Keratinocyte (primary cell): Measurements from ENCODE around the gene SERTAD4. TPM values are rescaled to one million over a fixed set of nuclear protein-coding genes. Genes with fewer than 3 reads are reported as not detected.

Experiments used
- DNase-seq: peaks from one replicate; pipeline ENCODE4 v3.0.0-alpha.2; 2011; ENCODE audit warnings: low read depth, missing footprints, low spot score
- FAIRE-seq: peaks from 2 replicates; lab custom pipeline; 2011; peaks lifted over from hg19 to GRCh38; lab: Jason Lieb, UNC
- H2AFZ ChIP-seq: 2 replicates; pipeline ENCODE4 v1.6.0; 2012; ENCODE audit warnings: low read length, control low read depth, inconsistent platforms; ENCODE audit not compliant: control insufficient read depth
- H3K27ac ChIP-seq: 2 replicates; pipeline ENCODE4 v1.5.1; 2011; ENCODE audit warnings: low read length; ENCODE audit not compliant: control insufficient read depth, insufficient read depth
- H3K27me3 ChIP-seq: 3 replicates; pipeline ENCODE4 v1.6.0; 2011; ENCODE audit warnings: low read length; ENCODE audit not compliant: control insufficient read depth, insufficient read depth; ENCODE audit errors: extremely low read depth
- H3K36me3 ChIP-seq, 2 experiments: 2 replicates in 1 of 2; 3 replicates in 1 of 2; pipeline ENCODE4 v1.5.1; 2011; ENCODE audit warnings: low read length in 2 of 2, mild to moderate bottlenecking in 1 of 2; ENCODE audit not compliant: control insufficient read depth in 2 of 2, insufficient read depth in 2 of 2; ENCODE audit errors: extremely low read depth in 1 of 2
- H3K4me1 ChIP-seq: 3 replicates; pipeline ENCODE4 v1.5.1; 2011; ENCODE audit warnings: low read length; ENCODE audit not compliant: control insufficient read depth, insufficient read depth; ENCODE audit errors: extremely low read depth
- H3K4me2 ChIP-seq: 3 replicates; pipeline ENCODE4 v1.6.0; 2011; ENCODE audit warnings: low read depth, low read length; ENCODE audit not compliant: control insufficient read depth, insufficient read depth; ENCODE audit errors: extremely low read depth
- H3K4me3 ChIP-seq, 3 experiments: fragments of 200-600 bp in 1 of 3; sonication (generic) in 1 of 3; 2 replicates in 2 of 3; 3 replicates in 1 of 3; pipeline ENCODE4 v1.5.1; 2011 to 2016; ENCODE audit warnings: low read length in 3 of 3, mild to moderate bottlenecking in 3 of 3, control low read depth in 2 of 3, inconsistent platforms in 1 of 3, low read depth in 1 of 3, mixed read lengths in 1 of 3, mixed run types in 1 of 3, moderate library complexity in 1 of 3; ENCODE audit not compliant: control insufficient read depth in 2 of 3, insufficient read depth in 2 of 3; ENCODE audit errors: extremely low read depth in 1 of 3
- H3K79me2 ChIP-seq: 2 replicates; pipeline ENCODE4 v1.6.0; 2012; ENCODE audit warnings: low read length; ENCODE audit not compliant: control insufficient read depth, insufficient read depth
- H3K9ac ChIP-seq: 3 replicates; pipeline ENCODE4 v1.6.0; 2011; ENCODE audit warnings: low read length; ENCODE audit not compliant: control insufficient read depth, insufficient read depth; ENCODE audit errors: extremely low read depth
- H3K9me1 ChIP-seq: 3 replicates; pipeline ENCODE4 v1.6.0; 2011; ENCODE audit warnings: low read length; ENCODE audit not compliant: control insufficient read depth, insufficient read depth; ENCODE audit errors: extremely low read depth
- H3K9me3 ChIP-seq: 2 replicates; pipeline ENCODE4 v1.5.1; 2012; ENCODE audit warnings: low read depth, low read length; ENCODE audit not compliant: control insufficient read depth
- H4K20me1 ChIP-seq: 3 replicates; pipeline ENCODE4 v1.6.0; 2011; ENCODE audit warnings: low read length; ENCODE audit not compliant: control insufficient read depth, insufficient read depth; ENCODE audit errors: extremely low read depth
- CTCF ChIP-seq, 3 experiments: IDR thresholded peaks in 1 of 3; conservative IDR thresholded peaks in 1 of 3; optimal IDR thresholded peaks in 1 of 3; 2 replicates in 2 of 3; 3 replicates in 1 of 3; pipeline versions ENCODE3 to v1.5.1; 2011; ENCODE audit warnings: low read length in 3 of 3, mild to moderate bottlenecking in 3 of 3, moderate library complexity in 2 of 3, control low read depth in 1 of 3, inconsistent platforms in 1 of 3; ENCODE audit not compliant: insufficient read depth in 2 of 3; ENCODE audit errors: extremely low read depth in 1 of 3
- EZH2 ChIP-seq: IDR thresholded peaks from one replicate; pipeline ENCODE4 v1.6.1; 2012; ENCODE audit warnings: inconsistent platforms, mild to moderate bottlenecking, low read length, moderate library complexity
- dilution Hi-C: fragments of 300-500 bp; cut with MboI; formaldehyde crosslinking; loops from one replicate; pipeline ENCODE4 v1.7.0; 2020; ENCODE audit warnings: low sequenced_read_pairs; ENCODE audit not compliant: extremely low pct_ligation_motif_present
- polyA plus RNA-seq, 5 experiments: library from polyadenylated mRNA; depleted of rRNA in 3 of 5; stranded (reverse) in 3 of 5; stranded (forward) in 1 of 5; unstranded in 1 of 5; fragments of >200 nt; gene quantifications; 1 replicate in 1 of 5; 2 replicates in 3 of 5; 3 replicates in 1 of 5; pipeline versions ENCODE4 v1.2.1 to v1.2.3, GENCODE V29; 2011 to 2012; ENCODE audit warnings: missing spikeins in 2 of 5, low read depth in 1 of 5, low replicate concordance in 1 of 5

The SERTAD4 gene
- polyA plus RNA-seq, 1 donor (not counting 4 experiments of a cell fraction or from before 2014, with no cell fraction given): 3.4 TPM

GRCh38 chr1:210269981-210270380 lies 37.4 kb downstream of the SERTAD4 start:
- H3K9me3 ChIP-seq: no peaks in the 10 kb centered on the region
- no peak overlapping the region for H3K27ac ChIP-seq
- no peak overlapping the region for H2AFZ ChIP-seq
- no peak for DNase-seq
- no peak overlapping the region for H3K4me3 ChIP-seq
- no peaks in the 10 kb centered on the region for H3K79me2 ChIP-seq
- no peak overlapping the region for H3K9ac ChIP-seq
- no peaks in the 10 kb centered on the region for H3K9me1 ChIP-seq
- H3K27me3 ChIP-seq: peaks cover 10% of the 10 kb centered on the region
- dilution Hi-C loops: no loop called here
- no peak for TF ChIP-seq CTCF (optimal IDR thresholded peaks at IDR 0.05 in 1 of 3, IDR thresholded peaks at IDR 0.05 in 1 of 3, conservative IDR thresholded peaks at IDR 0.05 in 1 of 3; ENCODE audit: extremely low read depth in 1 of 3, insufficient read depth in 2 of 3, low read length in 3 of 3)
- TF ChIP-seq EZH2: no peak
- H3K36me3 ChIP-seq: no peaks in the 10 kb centered on the region
- no peak overlapping the region for H3K4me2 ChIP-seq
- no peaks in the 10 kb centered on the region for H4K20me1 ChIP-seq
- no peaks in the 10 kb centered on the region for H3K4me1 ChIP-seq
- FAIRE-seq: no peak

- Histone ChIP-seq H3K79me2 (no peaks in the 10 kb centered on the region), H4K20me1 (no peaks in the 10 kb centered on the region), H3K36me3 (no peaks in the 10 kb centered on the region), H3K9ac (no peak overlapping the region), H3K9me1 (no peaks in the 10 kb centered on the region), H3K4me3 (no peak overlapping the region), H3K4me1 (no peaks in the 10 kb centered on the region), H3K27ac (no peak overlapping the region), H3K27me3 (peaks cover 10% of the 10 kb centered on the region), H3K9me3 (no peaks in the 10 kb centered on the region), H2AFZ (no peak overlapping the region), H3K4me2 (no peak overlapping the region)
- DNase-seq (no peak), FAIRE-seq (no peak)
- dilution Hi-C loops: no loop called here
- TF ChIP-seq CTCF (optimal IDR thresholded peaks at IDR 0.05 in 1 of 3, IDR thresholded peaks at IDR 0.05 in 1 of 3, conservative IDR thresholded peaks at IDR 0.05 in 1 of 3; ENCODE audit: extremely low read depth in 1 of 3, insufficient read depth in 2 of 3, low read length in 3 of 3) (no peak), EZH2 (no peak)
Measured at GRCh38 chr1:210272666-210273065, 40.1 kb downstream of the SERTAD4 start.
